Uterus (tissue), 4 donors: ENCODE data around the gene ABCG1. TPM values are rescaled to one million over a fixed set of nuclear protein-coding genes. Genes with fewer than 3 reads are reported as not detected.
"Not testable (repeated sequence)": the region's sequence is repeated elsewhere in the genome, so short reads cannot be mapped to it uniquely, and the experiment has no call there.

Experiments used
- DNase-seq, 2 donors: peaks; one replicate each; pipeline ENCODE4 v3.0.0-alpha.2; 2019 to 2020
- H3K27ac ChIP-seq, 2 donors: fragments of 200-600 bp; sonication (generic); 1 replicate in 1 of 2; 2 replicates in 1 of 2; pipeline ENCODE4 v1.5.1; 2016 to 2018
- H3K27me3 ChIP-seq, 2 donors: fragments of 200-600 bp; sonication (generic); one replicate each; pipeline ENCODE4 v1.5.1; 2018 to 2019; ENCODE audit warnings: control low read depth in 1 of 2
- H3K36me3 ChIP-seq, 2 donors: fragments of 200-600 bp; sonication (generic); one replicate each; pipeline ENCODE4 v1.5.1; 2019; ENCODE audit warnings: control low read depth in 1 of 2
- H3K4me1 ChIP-seq, 2 donors: fragments of 200-600 bp; sonication (generic); one replicate each; pipeline ENCODE4 v1.5.1; 2018 to 2019; ENCODE audit warnings: control low read depth in 1 of 2
- H3K4me3 ChIP-seq, 2 donors: fragments of 200-600 bp; sonication (generic); 1 replicate in 1 of 2; 2 replicates in 1 of 2; pipeline ENCODE4 v1.5.1; 2018 to 2019; ENCODE audit warnings: mild to moderate bottlenecking in 1 of 2
- H3K9me3 ChIP-seq, 2 donors: fragments of 200-600 bp; sonication (generic); one replicate each; pipeline ENCODE4 v1.5.1; 2019; ENCODE audit warnings: control low read depth in 1 of 2
- CTCF ChIP-seq, 4 experiments: fragments of 200-600 bp in 2 of 4; fragments of 450-650 bp in 2 of 4; sonication (generic) in 2 of 4; IDR thresholded peaks; one replicate each; pipeline ENCODE4 v1.5.1; 2016 to 2019; ENCODE audit warnings: antibody characterized with exemption in 4 of 4, mild to moderate bottlenecking in 2 of 4, moderate library complexity in 1 of 4
- POLR2A ChIP-seq, 2 donors: fragments of 450-650 bp; IDR thresholded peaks; one replicate each; pipeline ENCODE4 v1.6.1; 2016; ENCODE audit warnings: antibody characterized with exemption in 2 of 2, mild to moderate bottlenecking in 1 of 2, moderate library complexity in 1 of 2
- intact Hi-C: fragments of 100-400 bp; cut with DNase I; formaldehyde crosslinking; loops from one replicate; pipeline ENCODE4 v1.15.1; 2023; ENCODE audit warnings: low total_unique reads
- total RNA-seq, 4 donors: library from RNA; depleted of rRNA in 3 of 4; stranded (reverse); fragments of >200 nt in 3 of 4; gene quantifications; one replicate each; pipeline versions ENCODE4 v1.1.0 to v1.2.4, GENCODE V29; 2014 to 2023
- donor health status: DM: yes; HTN: yes; CAD: no.

The ABCG1 gene
- total RNA-seq, 4 donors from 2014 or later: 11.8 to 51.7 (median 18.4) TPM

- Histone ChIP-seq H3K9me3 (no peaks in the 10 kb centered on the region), H3K27me3 (no peaks in the 10 kb centered on the region), H3K4me3 (no peak overlapping the region), H3K27ac (no peak overlapping the region), H3K4me1 (no peaks in the 10 kb centered on the region), H3K36me3 (no peaks in the 10 kb centered on the region)
- intact Hi-C loops: no loop called here
- no peak for DNase-seq
- no peak for TF ChIP-seq CTCF (IDR thresholded peaks at IDR 0.05)
- TF ChIP-seq POLR2A (IDR thresholded peaks at IDR 0.05): no peak
Observed at GRCh38 chr21:42174173-42174572, 44.8 kb upstream of the ABCG1 start.

- intact Hi-C loops: no loop called here
- no peaks in the 10 kb centered on the region for H3K27me3 ChIP-seq
- H3K27ac ChIP-seq: no peak overlapping the region
- H3K36me3 ChIP-seq: no peaks in the 10 kb centered on the region
- no peak overlapping the region for H3K4me3 ChIP-seq
- no peak for TF ChIP-seq POLR2A (IDR thresholded peaks at IDR 0.05)
- no peak for TF ChIP-seq CTCF (IDR thresholded peaks at IDR 0.05)
- no peak for DNase-seq
- no peaks in the 10 kb centered on the region for H3K9me3 ChIP-seq
- no peaks in the 10 kb centered on the region for H3K4me1 ChIP-seq
Observed at GRCh38 chr21:42175110-42175710, 43.7 kb upstream of the ABCG1 start.

GRCh38 chr21:42176859-42177258 lies 42.1 kb upstream of the ABCG1 start:
- Histone ChIP-seq H3K4me3 (no peak overlapping the region), H3K9me3 (no peaks in the 10 kb centered on the region), H3K4me1 (no peaks in the 10 kb centered on the region), H3K36me3 (no peaks in the 10 kb centered on the region), H3K27me3 (no peaks in the 10 kb centered on the region), H3K27ac (peak overlapping the region in 1 of 2 donors; percentile 21)
- no peak for DNase-seq
- TF ChIP-seq POLR2A (IDR thresholded peaks at IDR 0.05) (no peak), CTCF (IDR thresholded peaks at IDR 0.05) (no peak)
- intact Hi-C loops: no loop called here

- DNase-seq: no peak
Observed at GRCh38 chr21:42179316-42179715, 39.6 kb upstream of the ABCG1 start.

DNA sequence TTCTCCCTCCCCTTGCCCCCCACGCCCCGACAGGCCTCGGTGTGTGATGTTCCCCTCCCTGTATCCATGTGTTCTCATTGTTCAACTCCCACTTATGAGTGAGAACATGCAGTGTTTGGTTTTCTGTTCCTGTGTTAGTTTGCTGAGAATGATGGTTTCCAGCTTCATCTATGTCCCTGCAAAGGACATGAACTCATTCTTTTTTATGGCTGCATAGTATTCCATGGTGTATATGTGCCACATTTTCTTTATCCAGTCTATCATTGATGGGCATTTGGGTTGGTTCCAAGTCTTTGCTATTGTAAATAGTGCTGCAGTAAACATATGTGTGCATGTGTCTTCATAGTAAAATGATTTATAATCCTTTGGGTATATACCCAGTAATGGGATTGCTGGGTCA lies 38.9 kb upstream of the ABCG1 start:
- H3K4me1 ChIP-seq, H3K36me3 ChIP-seq, H3K4me3 ChIP-seq, DNase-seq, intact Hi-C loops, H3K27ac ChIP-seq, H3K27me3 ChIP-seq, H3K9me3 ChIP-seq: not testable (repeated sequence)

More at GRCh38 chr21:42179316-42179715, 39.6 kb upstream of the ABCG1 start:
- Histone ChIP-seq H3K4me3 (no peak overlapping the region), H3K36me3 (no peaks in the 10 kb centered on the region), H3K27me3 (no peaks in the 10 kb centered on the region), H3K27ac (no peak overlapping the region), H3K4me1 (no peaks in the 10 kb centered on the region), H3K9me3 (no peaks in the 10 kb centered on the region)
- TF ChIP-seq CTCF (IDR thresholded peaks at IDR 0.05): no peak
- no peak for TF ChIP-seq POLR2A (IDR thresholded peaks at IDR 0.05)
- intact Hi-C loops: no loop called here
